LNCAP (cell line): ENCODE data around the gene VIPR1.

Experiments used
- CTCF ChIP-seq: fragments of 450-650 bp; IDR thresholded peaks from 2 replicates; pipeline ENCODE4 v1.5.1; 2017; ENCODE audit warnings: mild to moderate bottlenecking

Gene VIPR1

GRCh38 chr3:42502429-42503250 is at the start of gene VIPR1:
Gene VIPR1 (plus strand): TSS chr3:42502643. CDS start chr3:42502736, 93 bp downstream.
- no peak for TF ChIP-seq CTCF

GRCh38 chr3:42456211-42456610 is 46.2 kb upstream of the VIPR1 start:
- TF ChIP-seq CTCF, result no peak

GRCh38 chr3:42459151-42459550 is 43.3 kb upstream of the VIPR1 start:
- no peak for TF ChIP-seq CTCF

- TF ChIP-seq CTCF, result no peak
These were observed 40.7 kb upstream of the VIPR1 start for GRCh38 chr3:42461762-42462161.

GRCh38 chr3:42463093-42463492 is 39.4 kb upstream of the VIPR1 start:
- no peak for TF ChIP-seq CTCF

GRCh38 chr3:42468111-42468510 is 34.3 kb upstream of the VIPR1 start:
- no peak for TF ChIP-seq CTCF

GRCh38 chr3:42472555-42472954 is 29.9 kb upstream of the VIPR1 start:
- TF ChIP-seq CTCF, result no peak
